Chondrocyte (in vitro differentiated cells): ENCODE data around the gene ZNF433. TPM values are rescaled to one million over a fixed set of nuclear protein-coding genes. Genes with fewer than 3 reads are reported as not detected.

Source experiments
- DNase-seq: peaks from one replicate; pipeline ENCODE4 v3.0.0; 2021; ENCODE audit warnings: mixed read lengths, low spot score
- H3K27ac Mint-ChIP-seq: one replicate; pipeline ENCODE4 v1.8.0; 2021; ENCODE audit warnings: mild to moderate bottlenecking, moderate library complexity, mixed read lengths; ENCODE audit not compliant: unreplicated experiment
- H3K27me3 Mint-ChIP-seq: 2 replicates; pipeline ENCODE4 v1.8.0; 2021; ENCODE audit warnings: low read depth, mixed read lengths
- H3K36me3 Mint-ChIP-seq: 2 replicates; pipeline ENCODE4 v1.8.0; 2021; ENCODE audit warnings: low read depth, mixed read lengths
- H3K4me1 Mint-ChIP-seq: 2 replicates; pipeline ENCODE4 v1.8.0; 2021; ENCODE audit warnings: low read depth, mild to moderate bottlenecking, mixed read lengths
- H3K4me3 Mint-ChIP-seq: one replicate; pipeline ENCODE4 v1.8.0; 2021; ENCODE audit warnings: mild to moderate bottlenecking, moderate library complexity, mixed read lengths; ENCODE audit not compliant: unreplicated experiment
- H3K9me3 Mint-ChIP-seq: 2 replicates; pipeline ENCODE4 v1.8.0; 2021; ENCODE audit warnings: low read depth, mixed read lengths
- total RNA-seq: library from RNA; stranded (reverse); gene quantifications from 3 replicates; pipeline ENCODE4 v1.2.1, GENCODE V29; 2021
- TF ChIP-seq, protein P1 (sequence below): fragments of 200-600 bp; sonication (generic); IDR thresholded peaks from 2 replicates; pipeline ENCODE4 v1.5.0; 2021; ENCODE audit warnings: antibody characterized with exemption, mild to moderate bottlenecking, moderate library complexity

Gene ZNF433
- total RNA-seq, 1 donor from 2014 or later, result 6.0 TPM

DNA sequence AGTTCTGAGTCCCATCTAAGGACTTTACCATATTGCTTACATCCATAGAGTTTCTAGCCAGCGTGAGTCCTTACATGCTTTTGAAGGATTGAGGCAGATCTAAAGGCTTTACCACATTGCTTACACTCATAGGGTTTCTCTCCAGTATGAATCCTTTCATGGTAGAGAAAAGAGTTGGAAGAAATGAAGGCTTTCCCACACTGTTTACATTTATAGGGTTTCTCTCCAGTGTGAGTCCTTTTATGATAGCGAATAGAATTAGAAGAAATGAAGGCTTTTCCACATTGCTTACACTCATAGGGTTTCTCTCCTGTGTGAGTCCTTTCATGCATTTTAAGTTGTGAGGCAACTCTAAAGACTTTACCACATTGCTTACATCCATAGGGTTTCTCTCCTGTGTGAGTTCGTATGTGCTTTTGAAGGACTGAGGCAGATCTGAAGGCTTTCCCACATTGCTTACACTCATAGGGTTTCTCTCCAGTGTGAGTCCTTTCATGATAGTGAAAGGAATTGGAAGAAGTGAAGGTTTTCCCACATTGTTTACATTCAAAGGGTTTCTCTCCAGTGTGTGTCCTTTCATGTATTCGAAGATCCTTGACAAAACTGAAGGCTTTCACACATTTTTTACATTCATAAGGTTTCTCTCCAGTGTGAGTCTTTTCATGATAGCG is 8.4 kb upstream of the ZNF433 start:
- H3K4me3 Mint-ChIP-seq, result no peak overlapping the region
- peaks cover 3% of the 10 kb centered on the region for H3K4me1 Mint-ChIP-seq
- no peak overlapping the region for H3K27ac Mint-ChIP-seq
- TF ChIP-seq, protein P1, sequence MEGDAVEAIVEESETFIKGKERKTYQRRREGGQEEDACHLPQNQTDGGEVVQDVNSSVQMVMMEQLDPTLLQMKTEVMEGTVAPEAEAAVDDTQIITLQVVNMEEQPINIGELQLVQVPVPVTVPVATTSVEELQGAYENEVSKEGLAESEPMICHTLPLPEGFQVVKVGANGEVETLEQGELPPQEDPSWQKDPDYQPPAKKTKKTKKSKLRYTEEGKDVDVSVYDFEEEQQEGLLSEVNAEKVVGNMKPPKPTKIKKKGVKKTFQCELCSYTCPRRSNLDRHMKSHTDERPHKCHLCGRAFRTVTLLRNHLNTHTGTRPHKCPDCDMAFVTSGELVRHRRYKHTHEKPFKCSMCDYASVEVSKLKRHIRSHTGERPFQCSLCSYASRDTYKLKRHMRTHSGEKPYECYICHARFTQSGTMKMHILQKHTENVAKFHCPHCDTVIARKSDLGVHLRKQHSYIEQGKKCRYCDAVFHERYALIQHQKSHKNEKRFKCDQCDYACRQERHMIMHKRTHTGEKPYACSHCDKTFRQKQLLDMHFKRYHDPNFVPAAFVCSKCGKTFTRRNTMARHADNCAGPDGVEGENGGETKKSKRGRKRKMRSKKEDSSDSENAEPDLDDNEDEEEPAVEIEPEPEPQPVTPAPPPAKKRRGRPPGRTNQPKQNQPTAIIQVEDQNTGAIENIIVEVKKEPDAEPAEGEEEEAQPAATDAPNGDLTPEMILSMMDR, result no peak
- H3K9me3 Mint-ChIP-seq, result peaks cover 35% of the 10 kb centered on the region
- H3K27me3 Mint-ChIP-seq, result no peaks in the 10 kb centered on the region
- no peak for DNase-seq
- peaks cover 23% of the 10 kb centered on the region for H3K36me3 Mint-ChIP-seq

DNA sequence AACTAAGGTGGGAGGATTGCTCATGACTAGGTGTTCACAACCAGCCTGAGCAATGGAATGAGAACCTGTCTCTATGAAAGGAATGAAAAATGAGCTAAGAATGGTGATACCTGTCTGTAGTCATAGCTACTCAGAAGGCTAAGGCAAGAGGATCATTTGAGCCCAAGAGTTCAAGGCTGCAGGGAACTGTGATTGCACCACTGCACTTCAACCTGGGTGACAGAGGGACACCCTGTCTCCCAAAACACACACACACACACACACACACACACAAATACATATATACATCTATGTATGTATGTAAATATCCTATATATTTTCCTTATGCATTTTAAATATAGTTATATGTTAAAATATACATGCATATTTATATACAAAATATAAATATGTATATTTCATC is 7.4 kb upstream of the ZNF433 start:
- Mint-ChIP-seq H3K9me3 (peaks cover 35% of the 10 kb centered on the region), H3K4me1 (peaks cover 3% of the 10 kb centered on the region), H3K27me3 (no peaks in the 10 kb centered on the region), H3K36me3 (peaks cover 23% of the 10 kb centered on the region), H3K27ac (no peak overlapping the region), H3K4me3 (no peak overlapping the region)
- no peak for DNase-seq
- TF ChIP-seq, protein P1, result no peak

DNA sequence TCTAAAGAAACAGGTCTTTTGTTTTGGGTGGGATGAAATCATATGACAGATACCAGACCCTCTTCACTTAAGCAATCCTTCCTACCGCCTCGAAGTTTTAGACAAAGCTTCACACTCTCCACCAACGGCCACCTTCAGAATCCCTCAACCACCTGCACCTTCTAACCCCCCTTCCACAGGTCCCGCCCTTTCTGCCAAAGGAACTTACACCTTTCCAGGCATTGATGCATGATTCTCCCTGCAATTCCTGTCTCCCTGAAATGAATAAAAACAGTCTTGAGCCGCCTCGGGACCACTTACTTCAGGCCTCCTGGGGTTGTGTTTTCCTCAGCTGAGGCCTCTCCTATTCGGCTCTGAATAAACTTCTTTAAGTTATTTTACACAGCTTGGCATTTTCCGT is 859 bp downstream of the ZNF433 start:
- DNase-seq, result no peak
- H3K4me3 Mint-ChIP-seq, result peak overlapping the region; percentile 75
- peak overlapping the region; percentile 95 for H3K27ac Mint-ChIP-seq
- H3K27me3 Mint-ChIP-seq, result no peaks in the 10 kb centered on the region
- TF ChIP-seq, protein P1, result no peak
- H3K4me1 Mint-ChIP-seq, result peaks cover 16% of the 10 kb centered on the region
- H3K36me3 Mint-ChIP-seq, result peaks cover 3% of the 10 kb centered on the region
- no peaks in the 10 kb centered on the region for H3K9me3 Mint-ChIP-seq

DNA sequence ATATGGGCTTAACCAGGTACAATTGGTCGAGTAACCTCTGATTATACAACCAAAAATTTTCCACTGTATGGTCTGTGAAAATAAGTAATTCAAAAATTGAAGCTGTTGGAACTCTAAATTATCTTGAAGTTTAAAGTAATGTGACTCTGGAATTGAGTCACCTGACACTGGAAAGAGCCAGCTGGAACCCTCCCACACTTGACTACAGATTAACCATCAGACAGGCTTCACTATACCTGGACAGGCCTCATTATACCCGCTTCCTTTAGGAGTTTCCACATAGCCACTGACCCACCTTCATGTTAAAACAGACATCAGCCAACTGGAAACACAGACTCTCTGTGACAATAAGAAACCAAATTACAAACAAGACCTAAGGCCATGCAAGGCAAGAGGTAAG is 1.3 kb downstream of the ZNF433 start:
- H3K27ac Mint-ChIP-seq, result peak overlapping the region; percentile 95
- no peaks in the 10 kb centered on the region for H3K27me3 Mint-ChIP-seq
- TF ChIP-seq, protein P1, result no peak
- peak overlapping the region; percentile 75 for H3K4me3 Mint-ChIP-seq
- no peaks in the 10 kb centered on the region for H3K9me3 Mint-ChIP-seq
- H3K4me1 Mint-ChIP-seq, result peaks cover 16% of the 10 kb centered on the region
- H3K36me3 Mint-ChIP-seq, result peaks cover 5% of the 10 kb centered on the region
- DNase-seq, result no peak

DNA sequence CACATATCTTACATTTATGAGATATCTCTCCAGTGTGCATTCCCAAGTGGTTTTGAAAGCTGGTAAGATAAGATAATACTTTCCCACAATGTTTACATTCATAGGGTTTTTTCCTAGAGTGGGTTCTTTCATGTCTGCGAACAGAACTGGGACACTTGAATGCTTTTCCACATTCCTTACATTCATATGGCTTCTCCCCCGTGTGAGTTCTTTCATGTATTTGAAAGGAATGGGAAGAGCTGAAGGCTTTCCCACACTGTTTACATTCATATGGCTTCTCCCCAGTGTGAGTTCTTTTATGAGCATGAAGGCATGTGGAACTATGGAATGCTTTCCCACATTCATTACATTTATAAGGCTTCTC is 19.7 kb downstream of the ZNF433 start:
- H3K4me3 Mint-ChIP-seq, result no peak overlapping the region
- peaks cover 56% of the 10 kb centered on the region for H3K9me3 Mint-ChIP-seq
- H3K36me3 Mint-ChIP-seq, result peaks cover 62% of the 10 kb centered on the region
- TF ChIP-seq, protein P1, result no peak
- DNase-seq, result no peak
- no peaks in the 10 kb centered on the region for H3K27me3 Mint-ChIP-seq
- no peak overlapping the region for H3K27ac Mint-ChIP-seq
- no peaks in the 10 kb centered on the region for H3K4me1 Mint-ChIP-seq
